Spleen (tissue), 11 donors: ENCODE measurements around the gene GNAI1. TPM values are rescaled to one million over a fixed set of nuclear protein-coding genes. Genes with fewer than 3 reads are reported as not detected.

ENCODE experiments used
- DNase-seq: peaks from one replicate; pipeline ENCODE4 v3.0.0-alpha.2; 2020
- H3K27ac ChIP-seq, 8 donors: fragments of 200-600 bp; sonication (generic) in 7 of 8; 1 replicate in 4 of 8; 2 replicates in 4 of 8; pipeline versions ENCODE4 v1.5.0 to v1.8.0; 2016 to 2021; ENCODE audit warnings: inconsistent platforms in 4 of 8, mild to moderate bottlenecking in 4 of 8, moderate library complexity in 1 of 8
- H3K27me3 ChIP-seq, 7 donors: fragments of 200-600 bp; sonication (generic) in 6 of 7; replicated peaks in 1 of 7; 1 replicate in 4 of 7; 2 replicates in 3 of 7; pipeline versions ENCODE4 v1.5.0 to v1.8.0; 2016 to 2021; ENCODE audit warnings: inconsistent platforms in 3 of 7, mild to moderate bottlenecking in 1 of 7
- H3K36me3 ChIP-seq, 6 donors: fragments of 200-600 bp; sonication (generic) in 5 of 6; 1 replicate in 4 of 6; 2 replicates in 2 of 6; pipeline versions ENCODE4 v1.5.0 to v1.8.0; 2016 to 2021; ENCODE audit warnings: inconsistent platforms in 2 of 6
- H3K4me1 ChIP-seq, 6 donors: fragments of 200-600 bp; sonication (generic) in 5 of 6; 1 replicate in 3 of 6; 2 replicates in 3 of 6; pipeline versions ENCODE4 v1.5.0 to v1.8.0; 2016 to 2021; ENCODE audit warnings: inconsistent platforms in 3 of 6
- H3K4me3 ChIP-seq, 8 donors: fragments of 200-600 bp; sonication (generic) in 7 of 8; 1 replicate in 4 of 8; 2 replicates in 4 of 8; pipeline versions ENCODE4 v1.5.0 to v1.8.0; 2016 to 2021; ENCODE audit warnings: inconsistent platforms in 4 of 8, mild to moderate bottlenecking in 4 of 8, moderate library complexity in 2 of 8
- H3K9me3 ChIP-seq, 8 donors: fragments of 200-600 bp; sonication (generic) in 7 of 8; 1 replicate in 4 of 8; 2 replicates in 4 of 8; pipeline versions ENCODE4 v1.5.0 to v1.8.0; 2016 to 2021; ENCODE audit warnings: inconsistent platforms in 4 of 8
- POLR2A ChIP-seq, 3 donors: fragments of 450-650 bp; IDR thresholded peaks; one replicate each; pipeline ENCODE4 v1.5.1; 2017; ENCODE audit warnings: antibody characterized with exemption in 3 of 3, mild to moderate bottlenecking in 1 of 3
- POLR2AphosphoS5 ChIP-seq, 3 donors: sonication (generic); formaldehyde crosslinking; IDR thresholded peaks; one replicate each; pipeline ENCODE4 v1.5.1; 2017; ENCODE audit warnings: antibody characterized with exemption in 3 of 3
- WGBS, 5 donors: extraction: QIAGEN DNeasy Blood & Tissue Kit in 3 of 5; methylation state at CpG; one replicate each; pipeline versions ENCODE4 v1.1.5 to v1.1.7; 2013 to 2018; 5-methylcytosine and 5-hydroxymethylcytosine counted together
- intact Hi-C: fragments of 100-400 bp; cut with DNase I; formaldehyde crosslinking; loops from one replicate; pipeline ENCODE4 v1.15.0; 2023; ENCODE audit warnings: low total_unique reads
- polyA plus RNA-seq, 3 donors: library from polyadenylated mRNA; stranded (reverse); fragments of 200-250 nt; gene quantifications; one replicate each; pipeline ENCODE4 v1.2.1, GENCODE V29; 2013
- total RNA-seq, 7 donors: library from RNA; depleted of rRNA in 3 of 7; stranded (reverse); fragments of >200 nt in 3 of 7; fragmentation: NEBNext Ultra II Directional in 4 of 7; extraction: Animal tissue kit (Norgen Biotek cat#: 25700) in 4 of 7; gene quantifications; one replicate each; pipeline versions ENCODE4 v1.1.0 to v1.2.1, GENCODE V29; 2016 to 2021
- TF ChIP-seq, protein P1 (sequence below), 11 experiments: fragments of 200-600 bp in 7 of 11; fragments of 450-650 bp in 4 of 11; sonication (generic) in 4 of 11; IDR thresholded peaks in 8 of 11; conservative IDR thresholded peaks in 3 of 11; 1 replicate in 7 of 11; 2 replicates in 4 of 11; pipeline versions ENCODE4 v1.4.0 to v1.8.0; 2016 to 2021; ENCODE audit warnings: antibody characterized with exemption in 11 of 11, inconsistent platforms in 4 of 11, mild to moderate bottlenecking in 1 of 11
- donor health status: healthy with polysubstance abuse.
- donor health status: DM: no; HTN: no; CAD: no; lungs with moderate emphysema.
- donor health status: DM: no; HTN: no; CAD: no.
- donor health status: Bipolar disorder and iron deficiency.
- donor health status: healthy.
- donor health status: DM: no; HTN: no; CAD: no.
- donor health status: DM: yes; HTN: yes; CAD: no.

GNAI1 gene
- total and polyA plus RNA-seq, 10 donors = 2.5 to 16.3 (median 12.2) TPM

DNA sequence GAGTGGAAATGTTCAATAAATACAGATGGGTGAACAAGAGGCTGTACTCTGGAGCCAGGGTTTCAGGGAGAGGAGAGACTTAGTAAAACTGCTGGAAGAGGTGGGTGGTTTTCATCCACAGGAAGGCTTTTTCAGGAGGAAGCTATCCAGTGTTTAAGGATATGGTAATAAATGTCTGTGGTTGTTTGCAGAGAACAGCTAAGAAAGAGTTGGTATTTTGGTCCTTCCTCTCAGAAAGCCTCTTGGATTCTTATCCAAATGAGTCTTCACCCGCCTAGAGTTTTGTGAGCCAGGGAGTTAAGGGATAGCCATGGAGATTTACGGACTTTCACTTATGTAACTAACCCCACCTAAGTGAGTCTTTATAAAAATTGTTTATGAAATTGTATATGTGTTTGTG lies 95.7 kb downstream of the GNAI1 start:
- Histone ChIP-seq H3K27me3 (no peaks in the 10 kb centered on the region), H3K9me3 (no peaks in the 10 kb centered on the region), H3K36me3 (no peaks in the 10 kb centered on the region), H3K4me1 (no peaks in the 10 kb centered on the region), H3K4me3 (no peak overlapping the region), H3K27ac (no peak overlapping the region)
- intact Hi-C loops = no loop called here
- no peak for DNase-seq
- WGBS, 5 donors = 66 to 88% (median 76%) methylated on average over 2 of the region's 2 CpGs
- no peak for TF ChIP-seq POLR2A (IDR thresholded peaks at IDR 0.05)
- TF ChIP-seq, protein P1, sequence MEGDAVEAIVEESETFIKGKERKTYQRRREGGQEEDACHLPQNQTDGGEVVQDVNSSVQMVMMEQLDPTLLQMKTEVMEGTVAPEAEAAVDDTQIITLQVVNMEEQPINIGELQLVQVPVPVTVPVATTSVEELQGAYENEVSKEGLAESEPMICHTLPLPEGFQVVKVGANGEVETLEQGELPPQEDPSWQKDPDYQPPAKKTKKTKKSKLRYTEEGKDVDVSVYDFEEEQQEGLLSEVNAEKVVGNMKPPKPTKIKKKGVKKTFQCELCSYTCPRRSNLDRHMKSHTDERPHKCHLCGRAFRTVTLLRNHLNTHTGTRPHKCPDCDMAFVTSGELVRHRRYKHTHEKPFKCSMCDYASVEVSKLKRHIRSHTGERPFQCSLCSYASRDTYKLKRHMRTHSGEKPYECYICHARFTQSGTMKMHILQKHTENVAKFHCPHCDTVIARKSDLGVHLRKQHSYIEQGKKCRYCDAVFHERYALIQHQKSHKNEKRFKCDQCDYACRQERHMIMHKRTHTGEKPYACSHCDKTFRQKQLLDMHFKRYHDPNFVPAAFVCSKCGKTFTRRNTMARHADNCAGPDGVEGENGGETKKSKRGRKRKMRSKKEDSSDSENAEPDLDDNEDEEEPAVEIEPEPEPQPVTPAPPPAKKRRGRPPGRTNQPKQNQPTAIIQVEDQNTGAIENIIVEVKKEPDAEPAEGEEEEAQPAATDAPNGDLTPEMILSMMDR (IDR thresholded peaks at IDR 0.05 in 8 of 11, conservative IDR thresholded peaks at IDR 0.05 in 3 of 11) = no peak
- no peak for TF ChIP-seq POLR2AphosphoS5 (IDR thresholded peaks at IDR 0.05)

DNA sequence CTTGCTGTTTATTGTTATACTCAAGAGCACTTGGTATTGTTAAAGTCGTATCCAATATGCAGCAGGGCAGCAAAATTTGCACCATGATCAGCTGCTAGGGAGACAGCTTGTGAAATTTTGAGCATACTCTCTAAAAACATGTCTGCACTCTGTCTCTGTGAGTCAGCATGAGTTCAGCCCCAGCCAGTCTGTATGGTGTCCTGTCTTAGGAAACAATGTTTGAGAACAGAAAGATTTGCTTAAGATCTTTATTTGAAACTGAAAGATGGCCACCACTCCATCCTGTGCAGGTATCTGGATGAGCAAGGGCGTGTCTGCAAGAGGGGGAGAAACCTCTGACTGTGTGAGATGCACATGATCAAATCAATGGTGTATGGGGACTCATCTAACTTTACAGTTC lies 97.1 kb downstream of the GNAI1 start:
- Histone ChIP-seq H3K36me3 (no peaks in the 10 kb centered on the region), H3K4me3 (no peak overlapping the region), H3K4me1 (no peaks in the 10 kb centered on the region), H3K27me3 (no peaks in the 10 kb centered on the region), H3K27ac (no peak overlapping the region), H3K9me3 (no peaks in the 10 kb centered on the region)
- no peak for TF ChIP-seq POLR2A (IDR thresholded peaks at IDR 0.05)
- TF ChIP-seq, protein P1 (IDR thresholded peaks at IDR 0.05 in 8 of 11, conservative IDR thresholded peaks at IDR 0.05 in 3 of 11) = no peak
- TF ChIP-seq POLR2AphosphoS5 (IDR thresholded peaks at IDR 0.05) = no peak
- intact Hi-C loops = no loop called here
- 74 to 87% (median 85%) methylated on average over 2 of the region's 2 CpGs for WGBS, 5 donors
- DNase-seq = no peak

- DNase-seq = no peak
- H3K27me3 ChIP-seq = no peaks in the 10 kb centered on the region
- TF ChIP-seq POLR2A (IDR thresholded peaks at IDR 0.05) (no peak), POLR2AphosphoS5 (IDR thresholded peaks at IDR 0.05) (no peak)
- TF ChIP-seq, protein P1 (IDR thresholded peaks at IDR 0.05 in 8 of 11, conservative IDR thresholded peaks at IDR 0.05 in 3 of 11) = no peak
- H3K36me3 ChIP-seq = no peaks in the 10 kb centered on the region
- 80 to 95% (median 87%) methylated on average over 4 of the region's 4 CpGs for WGBS, 5 donors
- H3K4me3 ChIP-seq = no peak overlapping the region
- H3K4me1 ChIP-seq = no peaks in the 10 kb centered on the region
- H3K27ac ChIP-seq = no peak overlapping the region
- intact Hi-C loops = no loop called here
- no peaks in the 10 kb centered on the region for H3K9me3 ChIP-seq
Observed at GRCh38 chr7:80232979-80233724, 98.5 kb downstream of the GNAI1 start.

GRCh38 chr7:80235334-80235733 lies 100.7 kb downstream of the GNAI1 start:
- H3K36me3 ChIP-seq = no peaks in the 10 kb centered on the region
- TF ChIP-seq, protein P1 (IDR thresholded peaks at IDR 0.05 in 8 of 11, conservative IDR thresholded peaks at IDR 0.05 in 3 of 11) = no peak
- TF ChIP-seq POLR2AphosphoS5 (IDR thresholded peaks at IDR 0.05) = no peak
- no peak for TF ChIP-seq POLR2A (IDR thresholded peaks at IDR 0.05)
- H3K27me3 ChIP-seq = no peaks in the 10 kb centered on the region
- H3K4me3 ChIP-seq = no peak overlapping the region
- DNase-seq = no peak
- 86 to 96% (median 90%) methylated on average over 4 of the region's 4 CpGs for WGBS, 5 donors
- no peaks in the 10 kb centered on the region for H3K4me1 ChIP-seq
- intact Hi-C loops = no loop called here
- H3K27ac ChIP-seq = no peak overlapping the region
- no peaks in the 10 kb centered on the region for H3K9me3 ChIP-seq
